ENCODE data around the gene DUS2.

Gene DUS2

DNA sequence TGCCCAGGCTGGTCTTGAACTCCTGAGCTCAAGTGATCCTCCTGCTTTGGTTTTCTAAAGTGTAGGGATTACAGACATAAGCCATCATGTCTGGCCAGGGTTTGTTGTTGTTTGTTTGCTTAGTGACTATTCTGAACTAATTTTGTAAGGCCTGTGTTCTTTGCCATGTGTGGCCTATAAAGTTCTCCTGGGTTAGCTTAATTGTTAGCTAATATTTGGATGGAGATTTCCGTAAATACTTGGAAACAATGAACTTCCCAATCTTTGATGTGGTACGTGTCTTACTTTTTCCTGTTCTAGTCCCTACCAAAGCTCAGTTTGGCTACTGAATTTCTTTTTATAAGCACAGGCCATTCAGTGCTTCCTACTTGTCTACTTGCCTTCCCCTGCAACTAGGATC is 24.9 kb downstream of the DUS2 start:
- DNase-seq = no peak

DNA sequence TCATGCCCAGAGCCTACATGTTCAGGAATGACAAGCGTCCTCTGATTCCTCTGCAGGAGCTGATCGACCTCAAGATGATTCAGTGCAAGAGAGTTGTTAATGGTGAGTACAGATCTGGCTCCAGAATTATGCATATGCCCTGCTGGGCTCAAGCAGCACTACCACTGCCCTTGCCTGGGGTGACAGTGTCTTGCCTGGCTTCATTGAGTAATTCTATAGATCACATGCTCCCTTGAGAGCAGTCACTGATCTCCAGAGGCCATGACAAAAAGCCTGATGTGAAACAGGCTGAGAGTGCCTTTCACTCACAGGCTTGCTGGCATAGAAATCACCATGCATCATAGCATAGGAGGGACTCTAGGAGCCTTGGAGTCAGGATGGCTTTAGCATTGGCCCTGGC is 26.4 kb downstream of the DUS2 start:
- no peak for DNase-seq

DNA sequence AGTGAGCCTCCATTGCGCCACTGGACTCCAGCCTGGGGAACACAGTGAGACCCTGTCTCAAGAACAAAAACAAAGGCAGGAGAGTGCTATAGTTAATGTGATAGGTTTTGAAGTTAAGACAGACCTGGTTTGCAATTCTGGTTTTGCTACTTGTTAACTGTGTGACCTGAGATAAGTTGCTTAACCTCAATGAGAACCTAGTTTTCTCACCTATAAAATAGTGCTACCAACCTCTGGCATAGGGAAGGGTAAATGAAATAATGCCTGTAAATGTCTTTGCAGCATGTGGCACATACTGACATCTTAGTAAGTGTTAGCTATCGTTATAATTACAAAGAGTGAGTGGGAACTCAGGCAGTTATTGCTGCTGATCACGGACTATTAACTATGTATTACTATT is 32.3 kb downstream of the DUS2 start:
- no peak for DNase-seq

DNA sequence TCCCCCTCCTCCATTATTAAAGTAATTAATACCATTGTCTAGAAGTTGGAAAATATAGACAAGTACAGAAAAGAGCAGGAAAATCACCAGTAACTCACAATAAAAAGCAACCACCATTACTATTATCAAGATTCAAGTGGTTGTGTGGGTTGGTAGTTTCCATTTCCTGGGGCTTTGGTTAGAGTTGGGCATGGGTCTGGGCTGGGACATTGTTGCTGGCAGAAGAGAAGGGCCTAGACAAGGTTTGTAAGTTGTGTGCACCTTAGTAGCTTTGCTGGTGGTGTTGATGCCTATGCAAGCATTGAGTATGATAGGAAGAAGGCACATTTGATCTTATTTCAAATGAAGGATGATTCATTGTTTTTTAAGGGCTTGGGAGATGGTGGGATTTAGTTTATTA is 36.7 kb downstream of the DUS2 start:
- DNase-seq = no peak

DNA sequence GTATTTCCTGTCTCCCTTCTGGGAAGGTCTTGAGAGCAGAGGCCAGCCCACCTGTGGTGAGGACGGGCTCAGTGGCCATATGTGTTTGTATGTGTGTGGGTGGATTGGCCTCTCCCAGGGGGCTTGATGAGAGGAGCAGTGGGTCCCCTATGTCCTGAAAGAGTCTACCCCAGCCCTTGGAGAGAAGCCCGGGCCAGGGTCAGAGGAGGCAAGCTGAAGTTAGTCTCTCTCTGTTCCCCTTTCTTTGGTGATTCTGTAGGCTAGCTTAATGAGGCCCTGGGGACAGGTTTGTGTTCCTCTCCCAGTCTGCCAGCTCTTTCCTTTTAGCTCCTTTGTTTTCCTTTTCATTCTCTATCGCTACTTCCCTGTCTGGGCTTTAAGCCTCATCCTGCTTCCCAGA is 38.3 kb downstream of the DUS2 start:
- DNase-seq = no peak

DNA sequence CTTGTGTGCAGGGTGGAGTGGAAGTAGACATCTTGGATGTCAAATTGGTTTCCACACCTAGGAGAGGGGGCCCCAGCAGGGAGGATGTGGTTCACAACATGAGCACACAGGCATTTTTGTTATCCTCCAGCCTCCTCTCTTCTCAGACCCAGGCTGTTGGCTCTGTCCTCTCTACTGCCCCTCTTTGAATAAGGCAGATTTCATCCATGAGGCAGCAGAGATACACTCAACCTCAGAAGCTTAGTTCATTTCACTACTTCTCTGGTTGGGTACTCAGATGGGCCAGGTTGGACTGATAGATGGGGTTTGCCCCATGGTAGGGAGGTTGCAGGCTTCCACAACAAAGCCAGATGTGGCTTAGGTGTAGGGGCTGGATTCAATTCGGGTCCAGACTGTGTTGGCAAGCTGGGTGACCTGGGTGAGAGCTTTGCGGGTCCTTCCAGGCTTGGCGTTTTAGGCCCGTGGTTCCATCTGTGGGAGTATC is 39.9 kb downstream of the DUS2 start:
- DNase-seq = no peak

DNA sequence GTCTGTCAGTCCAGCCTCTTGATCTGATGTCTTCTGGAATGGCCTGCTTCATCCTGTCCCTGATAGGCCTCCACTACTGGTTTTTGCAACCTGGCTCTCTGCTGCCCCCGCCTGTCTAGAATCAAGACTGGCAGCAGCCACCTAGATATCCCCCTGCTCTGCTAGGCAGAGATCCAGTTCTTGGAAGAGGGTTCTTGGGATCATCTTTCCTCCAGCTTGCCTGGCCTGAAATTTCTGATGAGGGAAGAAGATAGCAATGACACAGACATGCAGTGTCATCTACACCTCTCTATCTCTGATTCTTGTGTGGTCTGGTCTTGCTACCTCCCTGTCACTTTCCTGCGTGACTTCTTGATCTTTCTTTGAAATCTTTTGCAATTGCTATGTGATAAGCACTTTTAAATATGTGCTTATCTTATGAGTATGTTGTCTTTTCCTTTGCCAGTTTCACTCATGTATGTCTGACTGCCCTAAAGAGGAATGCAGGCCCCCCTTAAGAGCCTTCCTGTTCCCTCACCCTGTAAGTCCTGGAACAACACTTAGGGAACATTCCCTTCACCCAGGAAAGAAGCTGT is 41.8 kb downstream of the DUS2 start:
- DNase-seq = peak; percentile 66

DNA sequence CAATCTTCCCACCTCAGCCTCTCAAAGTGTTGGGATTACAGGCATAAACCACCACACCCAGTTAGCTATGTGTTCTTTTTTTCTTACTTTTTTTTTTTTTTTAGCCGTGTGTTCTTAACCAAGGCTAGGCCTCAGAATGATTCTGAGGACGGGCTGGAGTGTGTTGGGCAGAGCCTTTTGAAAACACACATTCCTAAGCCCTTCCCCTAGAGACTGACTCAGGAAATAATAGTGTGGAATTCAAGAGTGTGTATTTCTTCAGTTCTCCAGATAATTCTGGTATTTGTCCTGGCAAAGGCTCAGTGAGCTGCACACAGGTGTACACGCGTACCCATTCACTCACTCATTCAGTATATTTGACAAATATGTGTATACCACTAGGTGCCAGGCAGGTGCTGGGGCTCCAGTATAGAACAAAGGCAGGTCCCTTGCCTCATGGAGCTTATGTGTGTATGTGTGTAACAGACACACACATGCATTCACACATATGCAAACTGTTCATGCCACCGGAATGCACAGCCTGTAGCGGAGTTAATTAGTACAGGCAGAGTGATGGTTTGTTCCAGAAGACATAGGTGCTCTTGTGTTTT is 42.7 kb downstream of the DUS2 start:
- no peak for DNase-seq

DNA sequence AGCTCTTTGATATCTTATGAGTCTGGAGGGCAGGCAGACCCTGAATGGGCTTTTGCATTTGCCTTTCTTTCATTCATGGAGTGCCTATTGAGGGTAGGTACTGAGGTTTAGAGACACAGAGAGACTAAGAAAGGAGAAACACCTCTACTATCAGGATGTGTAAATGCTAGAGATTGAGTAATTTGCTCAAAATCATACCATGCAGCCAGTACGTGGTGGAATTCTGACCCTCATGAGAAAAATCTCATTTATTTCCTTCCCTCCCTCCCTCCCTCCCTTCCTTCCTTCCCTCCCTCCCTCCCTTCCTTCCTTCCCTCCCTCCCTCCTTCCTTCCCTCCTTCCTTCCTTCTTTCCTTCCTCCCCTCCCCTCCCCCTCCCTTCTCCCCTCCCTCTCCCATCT is 43.7 kb downstream of the DUS2 start:
- no peak for DNase-seq

DNA sequence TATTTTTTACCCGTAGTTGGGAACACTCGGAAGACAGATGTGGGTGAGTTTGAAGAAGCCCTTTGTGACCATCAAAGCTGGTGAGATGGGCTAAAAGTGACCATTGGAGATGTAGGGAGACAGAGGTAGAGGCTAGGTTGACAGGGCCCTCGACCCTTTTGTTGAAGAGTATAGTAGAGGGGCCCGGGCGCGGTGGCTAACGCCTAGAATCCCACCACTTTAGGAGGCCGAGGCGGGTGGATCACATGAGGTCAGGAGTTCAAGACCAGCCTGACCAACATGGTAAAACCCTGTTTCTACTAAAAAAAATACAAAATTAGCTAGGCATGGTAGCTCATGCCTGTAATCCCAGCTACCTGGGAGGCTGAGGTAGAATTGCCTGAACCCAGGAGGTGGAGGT is 45.8 kb downstream of the DUS2 start:
- no peak for DNase-seq

DNA sequence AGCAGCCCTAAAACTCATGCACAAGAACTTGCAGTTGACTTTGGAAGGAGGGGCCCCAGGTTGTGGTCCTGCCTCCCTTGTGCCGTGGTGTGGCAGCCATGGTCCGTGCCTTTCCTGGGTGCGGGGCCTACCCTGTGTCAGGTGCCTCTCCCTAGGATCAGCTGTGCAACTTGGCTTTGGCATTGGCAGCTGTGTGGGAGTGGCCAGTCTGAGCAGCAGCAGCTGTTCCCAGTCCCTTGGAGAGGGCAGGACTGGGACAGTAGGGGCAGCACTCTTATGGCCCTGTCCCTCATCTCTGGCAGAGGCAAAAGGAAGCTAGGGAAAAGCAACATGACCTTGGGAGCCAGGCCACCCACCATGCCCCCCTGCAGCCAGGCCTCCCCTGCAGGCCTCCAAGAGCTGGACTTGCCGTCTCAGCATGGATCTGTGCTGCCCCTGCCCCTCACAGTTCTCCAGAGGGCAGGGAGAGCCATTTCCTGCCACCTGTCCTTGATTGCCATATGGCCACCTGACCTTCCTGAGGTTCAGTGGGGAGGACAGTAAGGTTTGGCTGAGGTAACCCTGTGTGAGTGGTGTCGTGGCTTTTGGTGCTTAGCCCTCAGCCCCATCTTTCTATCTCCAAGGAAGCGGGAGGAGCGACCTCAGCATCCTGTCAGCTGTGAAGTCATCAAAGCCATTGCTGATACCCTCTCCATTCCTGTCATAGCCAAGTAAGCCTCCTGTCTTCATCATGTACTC is 46.6 kb downstream of the DUS2 start:
- DNase-seq = no peak

DNA sequence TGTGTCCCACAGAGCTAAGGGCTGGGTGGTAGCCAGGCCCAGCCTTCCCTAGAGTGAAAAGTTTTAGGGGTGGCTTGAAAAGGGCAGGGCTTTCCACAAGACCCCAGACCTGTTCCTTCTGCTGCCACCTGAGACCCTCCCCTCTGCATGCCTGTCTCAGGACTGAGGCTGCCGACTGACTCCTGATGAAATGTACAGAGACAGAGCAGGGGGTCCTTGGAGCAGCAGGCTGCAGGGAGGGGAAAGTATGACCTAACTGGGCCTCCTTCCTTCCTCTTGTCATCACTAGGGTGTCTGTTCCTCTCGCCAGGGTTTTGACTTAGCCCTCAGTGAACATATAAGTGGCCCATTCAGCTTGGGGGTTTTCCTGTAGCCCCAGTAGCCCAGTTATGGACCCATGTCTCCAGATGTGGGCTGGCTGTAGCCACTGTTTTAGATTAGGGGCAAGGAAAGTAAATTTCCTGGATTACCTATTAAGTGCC is 47.2 kb downstream of the DUS2 start:
- no peak for DNase-seq

DNA sequence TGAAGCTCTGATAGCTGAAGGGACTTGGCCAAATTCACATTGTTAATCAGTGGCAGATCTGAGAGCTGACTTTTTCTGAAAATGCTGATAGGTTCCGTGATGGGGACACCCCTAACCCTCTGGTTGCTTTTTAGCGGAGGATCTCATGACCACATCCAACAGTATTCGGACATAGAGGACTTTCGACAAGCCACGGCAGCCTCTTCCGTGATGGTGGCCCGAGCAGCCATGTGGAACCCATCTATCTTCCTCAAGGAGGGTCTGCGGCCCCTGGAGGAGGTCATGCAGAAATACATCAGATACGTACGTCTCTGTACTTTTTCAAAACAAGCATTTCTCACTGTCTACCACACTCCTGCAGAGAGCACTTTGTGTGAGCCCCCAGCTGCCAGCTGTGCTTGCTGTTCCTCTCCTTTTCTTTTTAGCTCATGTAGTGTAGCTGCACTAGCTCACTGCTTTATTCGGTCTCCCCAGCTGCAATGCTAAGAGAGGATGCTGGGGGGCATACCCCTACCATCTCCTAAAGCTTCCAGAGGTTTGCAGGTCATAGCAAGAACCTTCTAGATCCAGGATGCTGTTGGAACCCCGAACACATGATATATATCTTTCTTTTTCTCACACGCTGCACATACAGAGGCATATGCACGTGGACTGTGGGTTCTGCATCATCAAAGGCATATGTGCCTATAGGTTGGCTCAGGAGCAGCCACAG is 47.9 kb downstream of the DUS2 start:
- no peak for DNase-seq

DNA sequence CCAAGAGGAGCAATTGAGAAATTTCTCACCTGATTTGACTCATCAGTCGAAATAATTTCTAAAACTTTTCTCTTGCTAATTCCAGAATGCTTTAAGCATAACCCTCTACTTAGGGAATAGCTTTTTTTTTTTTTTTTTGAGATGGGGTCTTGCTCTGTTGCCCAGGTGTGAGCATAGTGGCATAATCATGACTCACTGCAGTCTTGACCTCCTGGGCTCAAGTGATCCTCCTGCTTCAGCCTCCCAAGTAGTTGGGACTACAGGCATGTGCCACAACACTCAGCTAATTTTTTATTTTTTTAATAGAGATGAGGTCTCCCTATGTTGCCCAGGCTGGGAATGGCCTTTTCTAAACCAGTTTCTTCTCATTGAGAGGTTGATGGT is 48.4 kb downstream of the DUS2 start:
- DNase-seq = no peak

DNA sequence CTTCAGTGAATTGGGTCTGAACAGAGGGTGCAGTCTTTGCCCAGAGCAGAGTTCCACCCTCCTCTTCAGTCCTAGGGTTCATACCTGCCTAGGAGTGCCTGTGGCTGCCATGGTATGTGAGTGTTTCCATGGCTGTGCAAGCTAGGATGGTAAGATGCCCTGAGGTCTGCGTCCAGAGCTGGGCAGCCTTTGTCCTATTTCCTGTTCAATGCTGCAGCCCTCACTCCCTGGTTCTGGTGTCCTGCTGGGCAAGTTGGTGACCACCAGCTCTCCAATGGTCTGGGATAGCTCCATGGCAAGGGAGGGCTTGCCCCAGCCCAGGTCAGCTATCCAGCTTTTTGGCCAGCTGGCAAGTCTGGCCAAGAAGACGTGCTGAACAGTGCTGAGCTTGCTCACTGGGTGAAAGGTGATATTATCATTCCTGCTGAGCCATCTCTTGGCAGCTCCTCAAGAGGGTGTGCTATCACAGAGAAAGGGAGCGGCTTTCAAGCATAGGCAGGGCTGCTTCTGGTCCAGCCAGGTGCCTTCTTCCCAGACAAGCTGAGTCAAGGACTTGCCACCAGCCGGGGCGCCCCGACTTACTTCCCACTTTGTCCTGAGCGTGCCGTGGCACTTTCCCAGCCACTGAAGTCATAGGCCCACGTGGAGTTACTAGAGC is 49.1 kb downstream of the DUS2 start:
- no peak for DNase-seq

DNA sequence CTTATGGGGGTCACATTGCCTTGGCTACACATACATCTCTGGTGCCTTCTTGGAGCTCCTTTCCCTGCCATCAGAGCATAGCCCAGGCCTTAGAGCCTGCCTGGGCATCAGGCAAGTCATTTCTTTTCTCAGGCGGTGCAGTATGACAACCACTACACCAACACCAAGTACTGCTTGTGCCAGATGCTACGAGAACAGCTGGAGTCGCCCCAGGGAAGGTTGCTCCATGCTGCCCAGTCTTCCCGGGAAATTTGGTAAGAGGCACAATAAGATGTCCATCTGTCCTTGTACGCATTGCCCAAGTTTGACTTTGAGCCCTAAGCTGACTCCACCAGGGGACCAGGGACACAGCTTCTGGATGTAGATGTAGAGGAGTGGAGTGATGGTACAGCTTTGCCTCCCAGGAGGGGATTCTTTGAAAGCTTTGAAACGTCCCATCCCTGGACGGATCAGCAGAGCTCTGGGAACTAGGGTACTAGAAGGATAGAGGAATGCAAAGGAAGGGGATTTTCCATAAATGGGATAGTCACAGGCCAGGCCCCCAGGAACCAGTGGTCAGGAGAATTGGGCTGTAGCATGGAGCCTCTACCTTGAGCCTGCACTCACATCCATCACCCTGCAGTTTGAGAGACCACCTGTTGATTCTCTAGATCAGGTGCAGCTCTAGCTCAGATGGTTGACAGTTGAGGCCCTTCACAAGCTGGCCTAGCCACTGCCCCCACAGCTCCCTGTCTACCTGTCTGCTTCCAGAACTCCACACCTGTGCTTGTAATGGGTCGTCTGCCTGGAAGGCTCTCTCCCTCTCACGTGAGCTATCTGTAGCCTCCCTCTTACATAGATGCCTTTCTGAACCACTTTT is 51.0 kb downstream of the DUS2 start:
- no peak for DNase-seq

DNA sequence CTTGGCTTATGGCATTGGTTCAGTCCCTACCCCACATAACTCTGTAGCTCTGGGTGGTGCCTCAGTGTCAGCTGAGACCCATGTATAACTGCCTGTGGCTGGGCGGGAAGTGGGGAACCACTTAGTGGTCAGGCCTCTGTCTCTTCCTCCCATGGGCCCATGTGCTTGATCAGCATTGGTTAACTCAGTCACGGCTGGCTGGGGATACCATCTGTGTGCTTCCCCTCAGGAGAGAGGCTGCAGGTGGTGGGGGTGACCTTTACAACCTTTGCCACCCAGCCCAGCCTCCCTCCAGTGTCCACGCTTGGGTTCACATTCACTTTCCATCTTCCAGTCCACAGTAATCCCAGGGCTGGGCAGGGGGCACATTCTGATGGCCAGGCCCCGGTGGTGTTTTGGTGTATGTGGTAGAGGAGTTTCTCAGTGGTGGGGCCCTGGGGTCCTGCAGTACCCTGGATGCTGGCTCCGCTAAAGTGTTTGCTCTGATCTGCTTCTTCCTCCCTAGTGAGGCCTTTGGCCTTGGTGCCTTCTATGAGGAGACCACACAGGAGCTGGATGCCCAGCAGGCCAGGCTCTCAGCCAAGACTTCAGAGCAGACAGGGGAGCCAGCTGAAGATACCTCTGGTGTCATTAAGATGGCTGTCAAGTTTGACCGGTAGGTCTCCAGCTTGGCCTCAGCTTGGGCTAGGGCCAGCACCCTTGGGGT is 51.9 kb downstream of the DUS2 start:
- peak; percentile 52 for DNase-seq

DNA sequence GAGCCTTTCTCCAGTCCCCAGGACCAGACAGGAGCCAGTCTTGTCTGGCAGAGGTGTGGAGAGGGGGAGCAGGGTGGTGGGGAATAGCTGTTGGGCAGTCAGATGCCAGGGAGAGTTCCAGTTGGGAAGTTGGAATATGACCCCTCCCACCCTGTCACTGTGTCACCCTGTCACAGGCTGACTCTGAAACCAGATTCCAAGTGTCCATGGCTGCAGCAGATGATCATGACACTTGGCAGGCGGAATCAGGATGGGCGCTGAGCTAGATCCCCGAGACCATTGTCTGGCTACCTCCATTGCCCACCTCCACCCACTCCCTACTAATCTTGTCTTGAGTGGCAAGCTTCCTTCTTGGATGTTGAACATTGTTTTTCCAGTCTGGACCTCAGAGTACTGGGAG is 52.9 kb downstream of the DUS2 start:
- no peak for DNase-seq

DNA sequence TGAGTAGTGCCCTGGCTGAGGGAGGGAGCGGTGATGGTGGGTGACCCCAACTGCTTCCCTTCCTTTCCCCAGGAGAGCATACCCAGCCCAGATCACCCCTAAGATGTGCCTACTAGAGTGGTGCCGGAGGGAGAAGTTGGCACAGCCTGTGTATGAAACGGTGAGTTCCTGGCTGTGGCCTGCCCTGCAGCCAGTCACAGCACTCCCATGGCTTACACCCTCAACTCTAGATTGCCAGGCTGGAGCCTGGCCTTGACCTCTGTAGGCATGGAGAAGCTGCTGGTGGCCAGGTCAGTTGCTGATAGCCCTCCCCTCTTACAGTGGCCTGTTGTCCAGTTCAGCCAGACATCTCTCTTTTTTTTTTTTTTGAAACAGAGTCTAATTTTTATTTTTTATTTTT is 53.5 kb downstream of the DUS2 start:
- no peak for DNase-seq

DNA sequence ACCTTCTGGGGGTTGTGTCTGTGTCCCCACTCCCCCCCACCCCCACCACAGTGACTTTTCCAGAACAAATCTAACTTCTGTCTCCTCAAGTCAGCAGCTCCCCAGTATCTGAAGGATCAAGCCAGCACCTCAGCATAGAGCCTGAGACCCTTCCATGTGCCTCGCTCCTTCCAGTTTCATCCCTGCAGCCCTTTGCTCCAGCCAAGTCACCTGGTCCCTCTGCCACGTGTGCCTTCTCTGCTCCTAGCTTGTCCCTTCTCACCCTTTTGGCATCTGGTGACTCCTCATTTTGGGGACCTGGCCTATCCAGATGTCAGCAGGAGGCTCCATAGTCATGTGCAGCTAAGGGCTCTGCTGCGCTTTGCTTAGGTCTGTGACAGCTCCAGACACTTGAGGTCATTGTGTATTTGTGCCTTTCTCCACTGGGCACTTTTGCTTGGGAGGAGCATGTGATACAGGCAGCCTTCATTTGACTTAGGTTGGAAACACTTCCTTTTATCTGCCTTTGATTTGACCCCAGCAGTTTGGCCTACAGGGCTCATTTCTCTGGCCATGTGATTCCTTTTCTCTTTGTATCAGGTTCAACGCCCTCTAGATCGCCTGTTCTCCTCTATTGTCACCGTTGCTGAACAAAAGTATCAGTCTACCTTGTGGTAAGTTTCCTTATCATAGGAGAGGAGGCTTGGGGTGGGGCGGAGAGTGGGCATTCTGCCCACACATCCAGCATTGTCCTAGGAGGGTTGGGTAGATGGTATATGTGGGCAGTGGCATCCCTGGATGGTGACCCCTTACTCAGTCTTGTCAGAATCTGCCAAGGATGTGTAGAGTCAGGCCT is 55.0 kb downstream of the DUS2 start:
- DNase-seq = no peak
